Measurements from ENCODE around the gene ST6GAL1.
"Not testable (repeated sequence)": the region's sequence is repeated elsewhere in the genome, so short reads cannot be mapped to it uniquely, and the experiment has no call there.

The ST6GAL1 gene

GRCh38 chr3:186971106-186971505 is 40.8 kb downstream of the ST6GAL1 start:
- FAIRE-seq, result not testable (repeated sequence)

GRCh38 chr3:186971578-186971977 is 41.3 kb downstream of the ST6GAL1 start:
- FAIRE-seq, result no peak

- FAIRE-seq, result no peak
Measured at GRCh38 chr3:186973702-186974101, 43.4 kb downstream of the ST6GAL1 start.

- FAIRE-seq, result no peak
Measured at GRCh38 chr3:186974824-186975313, 44.5 kb downstream of the ST6GAL1 start.

DNA sequence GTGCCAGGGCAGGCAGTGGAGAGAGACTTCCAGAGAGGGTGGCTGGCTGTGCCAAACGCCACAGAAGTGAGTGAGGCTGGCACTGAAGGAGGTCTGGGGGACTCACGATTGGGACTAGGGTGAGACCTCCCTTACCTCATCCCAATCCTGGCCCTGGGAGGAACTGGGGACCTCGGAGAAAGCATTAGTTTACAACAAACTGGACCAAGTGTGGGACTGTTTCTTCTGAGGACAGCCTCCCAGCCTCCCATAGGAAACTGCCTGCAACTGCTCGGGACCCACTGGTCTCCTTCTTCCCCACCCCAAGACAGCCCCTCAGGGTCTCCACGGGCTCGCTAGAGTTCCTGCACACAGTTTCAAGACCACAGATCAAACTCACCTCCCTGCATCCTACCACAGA is 45.4 kb downstream of the ST6GAL1 start:
- FAIRE-seq, result no peak

GRCh38 chr3:186976837-186977750 is 46.8 kb downstream of the ST6GAL1 start:
- FAIRE-seq, result no peak

DNA sequence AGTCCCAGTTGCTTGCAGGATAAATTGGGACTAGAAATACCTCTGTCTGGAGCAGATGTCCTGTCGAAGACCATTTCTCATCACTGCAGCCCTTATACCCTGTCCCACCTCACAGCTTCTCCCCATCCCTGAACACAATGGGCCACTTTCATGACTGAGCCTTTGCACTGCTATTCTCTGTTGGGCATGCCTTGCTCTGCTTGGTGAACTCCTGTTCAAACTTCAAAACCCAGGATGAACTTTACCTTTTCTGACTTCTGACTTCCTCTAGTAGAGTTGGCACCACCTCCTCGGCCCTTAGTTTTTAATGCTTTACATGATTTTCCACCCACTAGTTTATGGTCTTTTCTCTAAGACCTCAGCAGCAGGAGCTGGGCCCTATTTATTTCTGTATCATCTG is 48.4 kb downstream of the ST6GAL1 start:
- FAIRE-seq, result no peak

- no peak for FAIRE-seq
Measured at GRCh38 chr3:186979852-186980251, 49.5 kb downstream of the ST6GAL1 start.

DNA sequence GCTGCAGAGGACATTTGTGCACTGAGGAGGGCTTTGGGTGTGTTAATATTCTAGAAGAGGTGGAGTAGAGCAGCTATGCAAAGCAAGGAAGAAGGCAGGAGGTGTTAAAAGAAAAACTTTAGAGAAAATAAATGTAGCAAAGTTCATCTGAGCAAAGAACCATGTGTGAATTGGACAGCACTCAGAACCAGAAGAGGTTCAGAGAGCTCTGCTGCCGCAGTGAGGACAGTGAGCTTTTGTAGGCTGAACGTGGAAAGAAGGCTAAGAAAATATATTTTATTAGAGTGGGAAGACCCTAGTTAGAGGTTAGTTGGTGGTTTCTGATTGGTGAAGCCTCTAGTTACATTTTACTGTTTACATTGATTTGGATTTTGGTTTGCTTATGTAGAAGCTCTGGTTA is 50.7 kb downstream of the ST6GAL1 start:
- FAIRE-seq, result no peak

- FAIRE-seq, result no peak
Measured at GRCh38 chr3:186983659-186984058, 53.3 kb downstream of the ST6GAL1 start.

DNA sequence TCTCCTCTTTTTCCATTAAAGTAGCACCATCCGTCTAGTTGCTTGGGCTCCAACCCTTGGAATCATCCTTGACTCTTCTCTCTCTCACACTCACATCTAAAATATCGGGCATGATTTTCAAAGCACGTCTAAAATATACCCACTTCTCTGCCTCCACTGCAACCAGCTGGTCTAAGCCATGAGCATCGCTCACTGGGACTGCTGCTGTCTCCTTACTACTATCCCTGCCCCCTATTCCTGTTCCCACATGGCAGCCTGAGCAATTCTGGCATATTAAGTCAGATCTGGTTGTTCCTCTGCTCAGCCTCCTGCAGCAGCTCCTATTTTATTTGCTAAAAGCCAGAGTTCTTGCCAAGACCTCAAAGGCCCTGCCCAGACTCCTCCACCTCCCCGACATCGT is 53.7 kb downstream of the ST6GAL1 start:
- no peak for FAIRE-seq

DNA sequence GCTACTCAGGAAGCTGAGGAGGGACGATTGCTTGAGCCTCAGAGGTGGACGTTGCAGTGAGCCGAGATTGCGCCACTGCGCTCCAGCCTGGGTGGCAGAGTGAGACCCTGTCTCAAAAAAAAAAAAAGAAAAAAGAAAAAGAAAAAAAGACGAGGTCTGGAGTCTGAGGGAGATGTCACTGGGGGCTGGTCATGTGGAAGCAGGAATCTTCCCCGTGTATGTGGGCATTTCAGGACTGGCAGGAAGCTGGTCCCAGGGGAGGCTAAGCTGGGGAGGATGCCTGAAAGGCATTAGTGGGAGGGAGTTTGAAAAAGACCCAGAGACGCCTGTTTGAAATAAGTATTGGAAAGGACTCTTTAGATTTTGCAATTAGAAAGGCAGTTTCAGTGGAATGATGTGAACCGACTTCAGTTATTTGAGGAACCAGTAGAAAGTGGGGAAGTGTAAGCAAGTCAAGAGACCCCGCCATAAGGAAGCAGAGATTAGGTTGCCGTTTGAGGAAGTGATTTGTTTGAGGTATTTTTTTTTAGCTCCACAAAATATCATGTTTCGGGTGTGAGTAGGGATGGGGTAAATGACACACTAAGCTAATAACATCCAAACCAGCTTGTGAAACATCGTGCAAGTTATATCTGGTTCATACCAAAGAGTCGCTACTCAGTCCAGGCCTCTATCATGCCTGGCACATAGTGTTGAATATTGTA is 55.5 kb downstream of the ST6GAL1 start:
- FAIRE-seq, result no peak

- FAIRE-seq, result no peak
Measured at GRCh38 chr3:186986406-186986805, 56.1 kb downstream of the ST6GAL1 start.

- no peak for FAIRE-seq
Measured at GRCh38 chr3:186986816-186987215, 56.5 kb downstream of the ST6GAL1 start.

DNA sequence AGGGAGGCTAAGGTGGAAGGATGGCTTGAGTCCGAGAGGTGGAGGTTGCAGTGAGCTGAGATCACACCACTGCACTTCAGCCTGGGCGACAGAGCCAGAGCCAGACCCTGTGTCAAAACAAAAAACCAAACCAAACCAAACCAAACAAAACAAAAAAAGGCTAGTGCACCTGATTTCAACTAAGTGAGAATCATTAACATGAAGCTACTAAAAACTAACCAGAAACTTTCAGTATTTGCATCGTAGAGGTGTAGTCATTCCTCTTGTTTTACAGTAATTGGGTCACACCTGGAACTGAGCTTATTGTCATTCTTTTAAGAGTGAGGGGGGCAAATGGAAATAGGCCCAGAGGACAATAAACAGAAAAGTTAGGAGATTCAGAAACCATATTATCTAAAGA is 58.5 kb downstream of the ST6GAL1 start:
- FAIRE-seq, result no peak

DNA sequence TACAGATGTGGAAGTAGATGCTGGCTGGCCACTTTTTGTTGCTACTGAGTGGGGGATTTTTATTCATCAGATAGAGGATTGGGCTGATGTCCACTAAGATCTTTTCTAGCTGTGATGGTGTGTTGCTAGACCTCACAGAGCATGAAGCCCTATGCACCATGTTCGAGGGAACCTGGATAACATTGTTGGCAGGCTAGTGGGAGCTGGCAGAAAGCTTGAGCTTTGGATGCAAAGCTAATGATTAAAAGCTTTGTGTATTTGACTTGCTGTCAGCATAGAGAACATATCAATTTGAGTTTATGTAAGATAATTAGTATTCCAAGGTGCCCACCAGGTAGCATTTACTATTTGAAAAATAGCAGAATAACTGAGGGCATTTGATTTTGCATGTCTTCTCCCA is 59.1 kb downstream of the ST6GAL1 start:
- no peak for FAIRE-seq

GRCh38 chr3:186990277-186990676 is 60.0 kb downstream of the ST6GAL1 start:
- no peak for FAIRE-seq

- FAIRE-seq, result no peak
Measured at GRCh38 chr3:186990878-186991308, 60.6 kb downstream of the ST6GAL1 start.

DNA sequence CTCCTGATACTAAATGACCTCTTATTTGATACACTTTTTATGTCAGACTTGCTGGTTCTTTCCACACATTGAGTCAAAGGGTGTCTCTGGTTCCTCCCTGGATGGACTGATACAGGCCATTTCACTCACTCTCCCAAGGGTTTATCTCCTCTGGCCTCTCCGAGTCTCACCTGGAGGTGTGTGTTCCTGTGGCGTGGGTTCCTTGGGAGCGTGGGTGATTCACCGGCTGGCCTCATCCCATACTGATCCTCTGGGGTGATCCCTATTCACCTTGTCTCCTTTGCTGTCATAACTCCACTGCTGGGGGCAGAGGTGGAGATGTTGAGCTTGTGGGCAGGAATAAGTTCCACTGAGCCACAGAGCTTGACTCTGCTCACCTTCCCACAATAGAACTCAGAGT is 61.1 kb downstream of the ST6GAL1 start:
- FAIRE-seq, result no peak

DNA sequence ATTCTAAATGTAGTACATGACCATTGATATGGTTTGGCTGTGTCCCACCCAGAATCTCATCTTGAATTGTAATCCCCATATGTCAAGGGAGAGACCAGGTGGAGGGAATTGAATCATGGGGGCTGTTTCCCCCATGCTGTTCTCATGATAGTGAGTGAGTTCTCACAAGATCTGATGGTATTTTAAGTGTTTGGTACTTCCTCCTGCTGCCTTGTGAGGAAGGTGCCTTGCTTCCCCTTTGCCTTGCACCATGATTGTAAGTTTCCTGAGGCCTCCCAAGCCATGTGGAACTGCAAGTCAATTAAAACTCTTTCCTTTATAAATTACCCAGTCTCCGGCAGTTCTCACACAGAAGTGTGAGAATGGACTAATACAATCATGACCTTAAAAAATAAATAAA is 61.8 kb downstream of the ST6GAL1 start:
- not testable (repeated sequence) for FAIRE-seq

DNA sequence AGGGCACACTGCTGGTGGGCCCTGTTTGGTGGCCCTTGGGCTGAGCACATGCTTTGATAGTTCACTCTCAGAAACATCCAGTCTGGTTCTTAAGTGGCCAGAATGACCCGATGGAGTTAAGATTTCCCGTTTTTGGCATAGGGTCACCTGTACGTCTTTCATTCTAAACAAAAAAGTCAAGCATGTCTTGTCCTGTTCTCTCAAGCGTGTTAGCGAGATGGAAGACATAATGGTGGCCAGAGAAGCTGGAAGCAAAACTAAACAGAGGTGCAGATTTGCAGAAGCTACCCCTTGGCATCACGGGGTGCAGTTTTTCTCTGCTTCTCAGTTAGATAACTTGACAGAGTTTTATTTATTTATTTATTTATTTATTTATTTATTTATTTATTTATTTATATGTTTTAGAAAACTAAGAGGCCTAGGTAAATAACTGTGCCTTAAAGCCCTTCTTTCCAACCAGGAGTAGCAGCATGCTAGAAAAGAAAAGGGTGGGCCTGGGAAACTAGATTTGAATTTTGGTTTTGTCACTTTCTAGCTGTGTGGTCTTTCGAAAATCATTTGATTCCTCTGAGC is 63.0 kb downstream of the ST6GAL1 start:
- FAIRE-seq, result no peak

DNA sequence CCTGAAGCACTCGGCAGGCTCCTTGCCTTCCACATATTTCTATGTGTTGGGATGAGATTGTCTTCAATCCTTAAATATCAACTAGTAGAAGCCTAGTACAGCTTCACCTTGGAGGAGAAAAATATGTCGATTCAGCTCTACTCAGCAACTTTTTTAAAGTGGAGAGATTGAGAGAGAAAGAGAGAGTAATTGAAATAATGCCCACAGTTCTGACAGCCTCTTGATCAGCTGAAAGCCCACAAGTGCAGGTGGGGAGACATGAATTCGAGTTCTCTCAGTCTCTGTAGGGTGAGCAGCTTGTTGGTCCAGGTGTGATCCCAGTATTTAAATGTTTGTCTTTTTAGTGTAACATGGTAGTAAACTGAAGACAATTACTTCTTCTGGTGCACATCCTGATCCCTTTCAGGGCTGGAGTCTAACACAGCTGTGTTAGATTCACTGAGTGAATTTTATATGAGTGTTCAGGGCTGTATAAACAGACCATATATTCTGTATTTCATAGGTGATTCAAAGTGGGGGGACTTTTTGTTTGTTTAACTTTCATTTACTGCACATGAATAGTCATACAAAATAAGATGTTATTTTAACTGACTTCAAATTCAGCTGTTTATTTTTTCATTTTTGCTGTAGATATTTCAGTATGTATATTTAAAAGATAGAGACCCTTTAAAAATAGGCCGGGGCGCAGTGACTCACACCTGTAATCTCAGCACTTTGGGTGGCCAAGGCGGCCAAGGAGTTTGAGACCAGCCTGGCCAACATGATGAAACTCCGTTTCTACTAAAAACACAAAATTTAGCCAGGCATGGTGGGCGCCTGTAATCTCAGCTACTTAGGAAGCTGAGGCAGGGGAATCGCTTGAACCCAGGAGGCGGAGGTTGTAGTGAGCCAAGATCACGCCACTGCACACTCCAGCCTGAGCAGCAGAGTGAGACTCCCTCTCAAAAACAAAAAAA is 64.0 kb downstream of the ST6GAL1 start:
- no peak for FAIRE-seq
